VCaP (cell line): ENCODE results near the gene CHRM2.

Source experiments
- H3K27ac ChIP-seq: fragments of 450-650 bp; 2 replicates; pipeline ENCODE4 v1.5.1; 2017
- TF ChIP-seq, protein P1 (sequence below): fragments of 450-650 bp; conservative IDR thresholded peaks from 2 replicates; pipeline ENCODE4 v1.5.1; 2017; ENCODE audit warnings: mild to moderate bottlenecking, moderate library complexity

The CHRM2 gene

DNA sequence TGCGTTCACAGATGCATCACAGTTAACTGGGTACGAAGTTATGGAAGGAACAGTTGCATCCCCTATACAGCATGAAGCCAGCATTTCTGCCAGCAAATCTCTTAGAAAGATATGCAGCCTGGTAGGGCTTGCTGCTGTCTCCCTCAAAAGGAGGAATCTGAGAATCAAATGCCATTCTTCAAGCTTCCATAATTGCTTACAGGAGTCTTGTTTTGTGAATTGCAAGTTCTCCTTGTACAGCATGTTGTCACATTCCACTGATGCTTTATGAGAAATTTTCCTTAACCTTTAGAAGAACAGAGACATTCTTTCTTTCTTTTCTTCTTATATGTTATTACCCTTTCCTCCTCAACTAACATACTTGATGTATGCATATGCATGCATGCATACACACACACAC is 134.6 kb downstream of the CHRM2 start:
- no peak overlapping the region for H3K27ac ChIP-seq
- TF ChIP-seq, protein P1, sequence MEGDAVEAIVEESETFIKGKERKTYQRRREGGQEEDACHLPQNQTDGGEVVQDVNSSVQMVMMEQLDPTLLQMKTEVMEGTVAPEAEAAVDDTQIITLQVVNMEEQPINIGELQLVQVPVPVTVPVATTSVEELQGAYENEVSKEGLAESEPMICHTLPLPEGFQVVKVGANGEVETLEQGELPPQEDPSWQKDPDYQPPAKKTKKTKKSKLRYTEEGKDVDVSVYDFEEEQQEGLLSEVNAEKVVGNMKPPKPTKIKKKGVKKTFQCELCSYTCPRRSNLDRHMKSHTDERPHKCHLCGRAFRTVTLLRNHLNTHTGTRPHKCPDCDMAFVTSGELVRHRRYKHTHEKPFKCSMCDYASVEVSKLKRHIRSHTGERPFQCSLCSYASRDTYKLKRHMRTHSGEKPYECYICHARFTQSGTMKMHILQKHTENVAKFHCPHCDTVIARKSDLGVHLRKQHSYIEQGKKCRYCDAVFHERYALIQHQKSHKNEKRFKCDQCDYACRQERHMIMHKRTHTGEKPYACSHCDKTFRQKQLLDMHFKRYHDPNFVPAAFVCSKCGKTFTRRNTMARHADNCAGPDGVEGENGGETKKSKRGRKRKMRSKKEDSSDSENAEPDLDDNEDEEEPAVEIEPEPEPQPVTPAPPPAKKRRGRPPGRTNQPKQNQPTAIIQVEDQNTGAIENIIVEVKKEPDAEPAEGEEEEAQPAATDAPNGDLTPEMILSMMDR, result no peak

DNA sequence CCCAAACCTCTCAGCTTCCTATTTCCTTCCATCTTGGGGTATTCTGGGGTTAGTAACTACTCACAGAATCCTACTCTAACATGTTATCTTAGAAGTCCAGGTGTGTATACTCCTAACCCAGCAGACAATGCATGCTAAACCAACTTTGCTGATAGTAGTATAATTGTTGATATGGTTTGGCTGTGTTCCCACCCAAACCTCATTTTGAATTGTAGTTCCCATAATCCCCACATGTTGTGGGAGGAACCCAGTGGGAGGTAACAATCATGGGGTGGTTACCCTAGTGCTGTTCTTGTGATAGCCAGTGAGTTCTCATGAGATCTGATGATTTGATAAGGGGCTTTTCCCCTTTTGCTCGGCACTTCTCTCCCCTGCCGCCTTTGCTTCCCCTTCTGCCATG is 135.1 kb downstream of the CHRM2 start:
- H3K27ac ChIP-seq, result no peak overlapping the region
- TF ChIP-seq, protein P1, result no peak

DNA sequence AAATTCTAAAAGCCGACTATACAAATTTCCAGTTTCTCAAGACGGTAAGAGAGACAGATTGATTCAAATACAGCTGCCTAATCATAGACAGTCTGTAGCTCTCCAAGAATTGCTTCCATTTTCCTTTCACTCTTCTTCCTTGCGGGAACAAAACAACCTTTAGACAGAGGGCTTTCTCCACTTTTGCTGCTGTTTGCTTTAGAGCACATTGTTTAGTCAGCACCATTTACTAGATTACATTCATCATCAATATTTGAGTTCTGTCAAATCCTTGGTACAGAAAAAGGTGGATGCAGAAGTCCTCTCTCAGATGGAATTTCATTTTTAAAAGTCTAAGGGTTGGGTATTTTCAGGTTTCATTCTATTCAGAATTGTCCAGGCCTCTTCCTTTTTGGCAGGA is 137.4 kb downstream of the CHRM2 start:
- H3K27ac ChIP-seq, result no peak overlapping the region
- TF ChIP-seq, protein P1, result no peak

DNA sequence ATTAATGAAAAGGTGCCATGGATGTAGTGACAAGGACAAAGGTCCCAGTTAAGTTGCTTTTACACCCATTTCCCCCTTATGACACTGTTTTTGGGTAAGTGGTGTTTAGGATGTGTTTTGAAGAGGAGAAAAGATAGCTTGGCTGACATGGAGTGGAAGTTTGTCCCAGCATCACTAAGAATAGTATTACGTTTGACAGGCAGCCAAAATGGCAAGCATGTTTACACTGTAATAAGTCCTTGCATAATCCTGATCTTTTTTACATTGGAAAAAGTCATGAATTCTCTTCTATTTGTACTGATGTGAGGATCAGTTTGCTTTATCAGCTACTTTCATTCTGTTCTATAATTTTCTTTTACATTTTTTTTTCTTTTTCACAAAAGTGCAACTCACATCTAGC is 137.8 kb downstream of the CHRM2 start:
- H3K27ac ChIP-seq, result no peak overlapping the region
- TF ChIP-seq, protein P1, result no peak

DNA sequence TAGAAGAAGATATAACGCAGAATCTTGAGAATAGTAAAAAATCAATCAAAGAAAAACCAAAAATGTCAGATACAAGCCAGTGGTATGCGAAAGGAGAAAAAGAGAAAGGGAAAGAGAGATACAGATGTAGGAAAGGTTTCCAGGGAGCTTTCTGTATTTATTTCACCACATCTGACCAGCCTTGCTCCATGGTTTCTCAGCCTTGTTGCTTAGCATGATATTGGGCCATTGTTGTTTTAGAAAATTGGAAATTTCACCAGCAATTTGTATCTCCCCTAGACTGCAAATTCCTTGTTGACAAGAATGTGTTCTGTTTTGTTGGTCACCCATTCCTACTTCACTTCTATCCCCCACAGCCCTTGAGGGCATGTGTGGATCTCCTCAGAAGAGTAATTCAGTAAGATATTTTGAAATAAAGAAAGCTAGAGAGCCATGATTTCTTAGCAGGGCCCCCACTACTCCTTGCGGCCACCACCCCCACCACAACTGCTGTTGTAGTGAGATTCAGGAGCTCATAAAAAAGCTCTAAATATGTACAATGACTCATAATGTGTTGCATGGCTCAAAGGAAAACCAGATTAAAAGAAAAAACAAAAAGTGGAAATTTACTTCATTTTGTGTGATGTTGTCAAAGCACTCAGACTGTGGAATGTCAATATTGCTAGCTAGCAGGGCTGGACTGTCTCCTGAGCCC is 138.7 kb downstream of the CHRM2 start:
- H3K27ac ChIP-seq, result no peak overlapping the region
- TF ChIP-seq, protein P1, result no peak

DNA sequence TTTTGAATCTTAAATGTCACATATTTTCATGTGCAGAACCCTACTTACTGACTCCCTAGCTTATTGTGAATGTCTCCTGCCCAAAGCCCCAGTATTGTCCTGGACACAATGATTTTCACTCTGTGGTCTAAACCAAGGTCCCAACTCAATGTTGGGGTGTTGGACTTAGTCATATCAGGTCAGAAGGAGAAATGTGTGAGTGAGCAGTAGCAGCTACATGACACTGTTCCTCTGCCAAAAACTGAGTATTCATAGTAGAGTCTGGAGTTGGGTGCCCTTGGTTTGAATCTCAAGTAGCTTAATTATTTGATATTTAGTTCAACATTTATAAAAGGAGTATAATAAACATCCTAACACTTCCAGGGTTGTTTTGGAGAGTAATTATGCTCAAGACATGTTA is 141.0 kb downstream of the CHRM2 start:
- H3K27ac ChIP-seq, result no peak overlapping the region
- TF ChIP-seq, protein P1, result no peak

DNA sequence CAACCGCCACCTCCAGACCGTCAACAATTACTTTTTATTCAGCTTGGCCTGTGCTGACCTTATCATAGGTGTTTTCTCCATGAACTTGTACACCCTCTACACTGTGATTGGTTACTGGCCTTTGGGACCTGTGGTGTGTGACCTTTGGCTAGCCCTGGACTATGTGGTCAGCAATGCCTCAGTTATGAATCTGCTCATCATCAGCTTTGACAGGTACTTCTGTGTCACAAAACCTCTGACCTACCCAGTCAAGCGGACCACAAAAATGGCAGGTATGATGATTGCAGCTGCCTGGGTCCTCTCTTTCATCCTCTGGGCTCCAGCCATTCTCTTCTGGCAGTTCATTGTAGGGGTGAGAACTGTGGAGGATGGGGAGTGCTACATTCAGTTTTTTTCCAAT is 146.6 kb downstream of the CHRM2 start:
- TF ChIP-seq, protein P1, result no peak
- H3K27ac ChIP-seq, result no peak overlapping the region
